IPS-NIHi7 (cell line): ENCODE measurements around the gene ABO.
"Not testable (repeated sequence)": the region's sequence is repeated elsewhere in the genome, so short reads cannot be mapped to it uniquely, and the experiment has no call there.

ENCODE experiments used
- DNase-seq: peaks from one replicate; pipeline ENCODE4 v3.0.0; 2012; ENCODE audit warnings: mixed read lengths; ENCODE audit errors: extremely low spot score

The ABO gene

DNA sequence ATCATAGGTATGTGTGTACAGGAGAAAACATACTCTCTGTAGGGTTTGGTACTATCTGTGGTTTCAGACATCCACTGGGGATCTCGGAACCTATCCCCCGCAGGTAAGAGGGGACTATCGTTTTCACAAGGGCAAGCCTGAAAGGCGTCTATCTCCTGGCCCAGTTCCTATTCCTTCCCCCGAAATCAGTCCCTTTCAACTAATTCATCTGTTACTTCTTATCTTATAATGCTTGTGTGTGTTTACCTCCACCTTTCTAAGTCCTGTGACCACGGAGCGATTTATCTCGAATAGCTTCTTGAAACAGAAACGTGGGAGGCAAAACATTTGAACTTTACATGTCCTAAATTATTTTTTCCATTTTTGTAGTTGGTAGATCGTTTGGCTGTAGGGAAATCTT, 11.4 kb downstream of the ABO start:
- no peak for DNase-seq

DNA sequence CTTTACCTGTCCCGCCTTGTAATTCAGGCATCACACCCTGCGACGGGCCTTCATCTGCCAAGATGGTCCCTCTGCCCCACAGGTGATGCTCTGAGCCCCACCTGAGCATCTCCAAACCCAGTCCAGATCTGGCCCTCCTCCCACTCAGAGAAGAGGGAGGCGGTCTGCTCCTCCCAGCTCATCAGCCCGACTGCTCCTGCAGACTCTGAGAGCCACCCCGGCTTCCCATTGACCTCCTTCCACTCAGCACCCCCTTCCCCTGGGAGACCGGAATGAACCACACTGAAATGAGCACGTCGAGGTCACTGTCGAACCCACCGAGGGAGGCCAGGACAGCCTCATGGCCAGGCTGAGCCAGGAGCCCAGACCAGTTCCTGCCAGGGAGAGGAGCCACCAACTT, 12.8 kb downstream of the ABO start:
- no peak for DNase-seq

DNA sequence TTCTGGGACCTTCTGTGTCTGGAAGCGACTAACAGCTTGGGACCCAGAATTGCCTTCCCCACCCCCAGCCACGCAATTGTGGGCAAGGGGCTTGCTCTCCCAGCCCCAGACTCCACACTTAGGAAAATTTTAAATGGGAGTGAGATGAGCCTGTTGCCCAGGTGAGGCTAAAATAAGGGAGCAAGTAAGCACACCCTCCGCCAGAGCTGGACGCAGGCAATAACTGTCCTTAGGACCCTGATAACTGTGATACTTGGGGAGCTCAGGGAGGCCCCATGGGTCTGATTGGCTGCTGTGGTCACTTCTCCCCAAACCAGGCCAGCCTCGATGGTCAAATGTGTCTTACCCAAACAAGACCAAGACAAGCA, 13.3 kb downstream of the ABO start:
- no peak for DNase-seq

DNA sequence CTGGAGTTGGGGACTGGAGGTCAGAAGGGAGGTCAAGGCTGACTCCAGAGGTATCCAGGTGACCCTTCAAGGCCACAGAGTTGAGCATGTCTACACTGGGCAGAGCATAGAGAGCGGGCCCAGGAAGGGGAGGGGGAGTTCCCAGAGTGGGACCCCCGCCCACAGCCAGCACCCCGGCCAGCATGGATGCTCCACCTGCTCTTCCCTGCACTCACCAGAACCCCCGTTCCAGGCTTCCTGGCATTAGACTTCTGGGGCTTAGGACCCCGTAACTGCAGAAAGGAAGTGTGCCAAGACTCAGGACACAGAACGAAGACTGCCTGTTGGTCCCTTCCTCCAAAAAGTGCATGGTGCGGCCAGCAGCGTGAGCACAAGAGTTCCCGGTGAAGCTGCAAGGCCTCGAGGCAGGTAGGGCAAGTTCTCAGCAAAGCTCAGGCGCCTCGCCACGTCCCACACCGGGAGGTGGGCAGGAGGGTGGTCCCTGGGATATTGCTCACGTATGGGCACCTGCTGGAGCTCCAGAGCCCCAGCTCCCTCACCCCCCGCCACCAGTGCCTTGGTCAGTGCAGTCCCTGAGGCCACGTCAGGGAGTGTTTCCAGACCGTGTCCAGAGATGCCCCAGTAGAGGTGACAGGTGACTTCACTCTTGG, 13.8 kb downstream of the ABO start:
- no peak for DNase-seq

DNA sequence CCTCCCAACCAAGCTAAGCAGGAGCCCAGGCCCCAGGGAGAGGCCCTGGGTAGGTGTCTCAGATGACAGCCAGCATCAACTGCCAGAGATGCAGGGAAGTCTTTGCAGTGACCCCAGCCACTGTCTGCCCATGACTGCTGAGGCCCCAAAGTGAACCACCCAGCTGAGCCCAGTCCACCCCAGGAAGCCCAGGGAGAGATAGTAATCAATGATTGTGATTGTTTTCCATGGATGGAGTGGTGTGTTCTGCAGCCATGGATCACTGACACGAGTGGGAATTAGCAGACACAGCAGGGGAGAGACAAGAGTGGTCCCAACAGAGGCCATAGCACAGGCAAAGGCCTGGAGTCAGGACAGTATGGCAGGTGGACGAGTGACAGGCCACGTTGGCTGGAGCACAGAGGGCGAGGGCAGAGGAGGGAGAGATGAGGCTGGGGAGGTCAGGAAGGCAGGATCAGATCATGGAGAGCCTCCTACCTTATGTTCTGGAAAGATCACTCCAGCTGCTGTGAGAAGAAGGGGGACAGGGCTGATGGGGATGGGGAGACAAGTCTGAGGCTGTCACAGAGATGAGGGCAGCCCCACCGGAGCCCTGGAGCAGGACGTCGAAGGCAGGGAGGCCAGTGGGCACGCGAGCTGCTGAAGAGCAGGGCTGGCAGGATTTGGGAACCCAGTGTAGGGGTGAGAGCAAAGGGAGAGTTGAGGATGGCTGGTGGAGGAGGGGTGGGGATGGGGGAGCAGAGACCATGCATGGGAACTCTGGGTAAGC, 14.5 kb downstream of the ABO start:
- no peak for DNase-seq

DNA sequence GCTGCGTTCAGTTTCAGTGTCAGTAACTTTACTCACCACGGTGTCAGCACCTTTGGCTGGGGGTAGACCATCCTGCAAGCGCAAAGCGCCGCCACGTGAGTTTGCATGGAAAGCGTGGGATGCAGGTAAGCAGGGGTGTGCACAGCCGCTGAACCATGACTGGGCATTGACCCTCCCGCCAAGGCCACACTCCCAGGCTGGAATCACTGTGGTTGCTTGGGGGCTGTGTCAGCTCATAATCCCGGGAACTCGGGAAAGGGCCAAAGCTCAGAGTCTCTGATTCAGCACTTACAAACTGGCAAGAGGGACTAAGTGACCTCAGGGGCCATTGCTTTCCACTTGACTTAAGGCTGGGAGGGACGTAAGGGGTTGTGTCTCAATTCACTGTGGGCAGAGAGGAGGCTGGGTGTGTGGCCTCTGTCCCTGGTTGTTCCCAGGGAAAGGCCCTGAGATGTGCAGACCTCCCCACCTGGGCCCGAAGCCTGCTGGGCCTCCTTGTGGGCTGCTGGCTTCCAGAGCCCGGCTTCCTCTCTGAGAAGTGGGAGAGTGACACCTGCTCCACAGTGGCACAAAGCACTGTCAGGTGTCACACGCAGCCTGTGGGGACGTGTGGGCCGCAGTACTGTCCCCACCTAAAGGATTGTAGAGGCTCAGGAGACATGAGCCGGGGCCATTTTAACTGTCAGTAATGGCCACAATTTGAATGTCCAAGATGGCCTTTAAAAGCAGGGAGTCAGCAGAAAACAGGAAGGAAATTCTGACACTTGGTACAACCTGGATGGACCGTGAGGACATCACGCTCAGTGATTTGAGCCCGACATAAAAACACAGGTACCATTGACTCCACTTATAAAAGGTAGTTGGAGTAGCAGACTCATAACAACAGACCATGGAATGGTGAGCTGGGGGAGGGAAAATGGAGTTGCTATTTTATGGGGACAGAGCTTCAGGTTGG, 16.7 kb downstream of the ABO start:
- no peak for DNase-seq

DNA sequence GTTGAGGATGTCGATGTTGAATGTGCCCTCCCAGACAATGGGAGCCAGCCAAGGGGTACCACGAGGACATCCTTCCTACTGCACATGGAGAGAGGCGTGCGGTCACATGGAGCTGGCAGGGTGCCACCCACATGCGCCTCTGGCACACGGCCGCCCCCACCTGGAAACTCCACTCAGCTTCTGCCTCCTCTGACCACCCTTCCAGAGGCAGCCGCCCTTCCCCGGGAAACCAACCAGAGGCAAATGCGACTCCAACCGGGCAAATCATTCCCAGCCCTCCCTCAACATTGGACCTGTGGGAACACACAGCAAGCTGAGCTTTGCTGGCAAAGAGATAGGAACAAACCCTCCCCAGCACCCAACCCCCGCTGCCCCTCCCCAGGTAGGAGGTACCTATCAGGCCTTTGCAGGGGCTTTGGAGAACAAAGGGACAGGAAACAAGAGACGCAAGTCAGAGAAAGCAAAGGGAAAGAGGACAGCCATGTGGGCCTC, 17.5 kb downstream of the ABO start:
- no peak for DNase-seq

DNA sequence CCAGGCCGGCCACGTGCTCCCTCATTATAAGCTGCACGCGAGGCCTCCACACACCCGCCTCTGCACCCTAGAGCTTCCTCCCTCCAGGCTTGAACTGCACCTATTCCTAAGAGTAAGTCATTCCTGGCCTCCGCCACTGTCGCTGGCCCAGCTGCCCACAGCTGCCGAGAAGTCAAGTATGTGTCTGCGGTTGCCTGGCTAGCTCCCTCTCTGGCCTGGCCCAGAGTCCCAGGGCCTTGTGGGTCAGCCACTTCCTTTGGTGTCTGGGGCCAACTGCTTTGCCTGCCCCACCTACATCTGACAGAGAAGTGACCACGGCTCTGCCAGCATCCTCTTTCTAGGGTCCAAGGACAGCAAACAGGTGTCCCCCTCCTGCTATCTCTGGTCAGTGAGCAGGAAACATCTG, 18.3 kb downstream of the ABO start:
- no peak for DNase-seq

DNA sequence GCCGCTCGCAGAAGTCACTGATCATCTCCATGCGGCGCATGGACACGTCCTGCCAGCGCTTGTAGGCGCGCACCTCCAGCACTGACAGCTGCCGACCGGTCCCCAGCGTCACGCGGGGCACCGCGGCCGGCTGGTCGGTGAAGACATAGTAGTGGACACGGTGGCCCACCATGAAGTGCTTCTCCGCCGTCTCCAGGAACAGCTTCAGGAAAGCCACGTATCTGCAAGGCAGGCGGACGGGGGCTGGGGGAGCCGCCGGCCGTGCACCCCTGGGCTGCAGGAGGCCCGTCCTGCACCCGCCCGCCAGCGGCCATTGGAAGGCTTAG, 18.9 kb downstream of the ABO start:
- no peak for DNase-seq

DNA sequence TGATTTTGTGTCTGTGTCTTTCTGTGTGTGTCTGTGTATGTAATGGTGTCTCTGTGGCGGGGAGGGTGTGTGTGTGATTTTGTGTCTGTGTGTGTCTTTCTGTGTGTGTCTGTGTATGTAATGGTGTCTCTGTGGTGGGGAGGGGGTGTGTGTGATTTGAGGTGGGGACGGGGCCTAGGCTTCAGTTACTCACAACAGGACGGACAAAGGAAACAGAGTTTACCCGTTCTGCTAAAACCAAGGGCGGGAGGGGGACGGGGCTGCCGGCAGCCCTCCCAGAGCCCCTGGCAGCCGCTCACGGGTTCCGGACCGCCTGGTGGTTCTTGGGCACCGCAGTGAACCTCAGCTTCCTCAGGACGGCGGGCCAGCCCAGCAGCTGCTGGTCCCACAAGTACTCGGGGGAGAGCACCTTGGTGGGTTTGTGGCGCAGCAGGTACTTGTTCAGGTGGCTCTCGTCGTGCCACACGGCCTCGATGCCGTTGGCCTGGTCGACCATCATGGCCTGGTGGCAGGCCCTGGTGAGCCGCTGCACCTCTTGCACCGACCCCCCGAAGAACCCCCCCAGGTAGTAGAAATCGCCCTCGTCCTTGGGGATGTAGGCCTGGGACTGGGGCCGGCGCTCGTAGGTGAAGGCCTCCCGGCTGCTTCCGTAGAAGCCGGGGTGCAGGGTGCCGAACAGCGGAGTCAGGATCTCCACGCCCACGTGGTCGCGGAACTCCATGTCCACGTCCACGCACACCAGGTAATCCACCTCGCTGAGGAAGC, 19.4 kb downstream of the ABO start:
- no peak for DNase-seq

DNA sequence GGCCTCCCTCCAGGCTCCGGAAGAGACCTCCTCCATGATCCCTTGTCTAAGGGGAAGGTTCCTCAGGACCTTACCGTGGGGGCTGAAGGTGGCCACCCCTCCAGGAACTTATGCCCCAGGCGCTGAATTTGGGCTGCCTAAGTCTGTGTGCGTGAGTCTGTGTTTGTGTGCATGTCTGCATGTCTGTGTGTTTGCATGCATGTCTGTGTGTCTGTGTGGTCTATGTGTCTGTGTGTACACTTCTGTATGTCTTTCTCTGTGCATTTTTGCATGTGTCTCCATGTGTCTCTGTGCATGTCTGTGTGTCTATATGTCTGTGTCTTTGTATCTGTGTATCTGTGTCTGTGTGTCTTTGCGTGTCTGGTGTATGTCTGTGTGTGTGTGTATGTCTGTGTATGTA, 20.5 kb downstream of the ABO start:
- no peak for DNase-seq

DNA sequence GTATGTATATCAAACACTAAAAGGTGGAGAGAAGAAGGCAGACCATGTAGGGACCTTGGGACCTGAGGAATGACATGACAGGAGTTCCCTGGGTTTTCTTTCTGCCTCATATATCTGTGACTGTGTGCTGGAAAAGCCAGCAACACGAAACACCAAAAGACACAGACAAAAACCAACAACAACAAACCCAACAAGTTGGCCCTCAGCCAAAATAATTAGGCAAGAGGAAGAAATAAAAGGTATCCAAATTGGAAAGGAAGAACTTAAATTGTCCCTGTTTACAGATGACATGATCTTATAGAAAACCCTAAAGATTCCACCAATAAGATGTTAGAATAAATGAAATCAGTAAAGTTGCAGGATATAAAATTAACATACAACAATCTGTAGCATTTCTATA, 21.7 kb downstream of the ABO start:
- DNase-seq, result no peak

DNA sequence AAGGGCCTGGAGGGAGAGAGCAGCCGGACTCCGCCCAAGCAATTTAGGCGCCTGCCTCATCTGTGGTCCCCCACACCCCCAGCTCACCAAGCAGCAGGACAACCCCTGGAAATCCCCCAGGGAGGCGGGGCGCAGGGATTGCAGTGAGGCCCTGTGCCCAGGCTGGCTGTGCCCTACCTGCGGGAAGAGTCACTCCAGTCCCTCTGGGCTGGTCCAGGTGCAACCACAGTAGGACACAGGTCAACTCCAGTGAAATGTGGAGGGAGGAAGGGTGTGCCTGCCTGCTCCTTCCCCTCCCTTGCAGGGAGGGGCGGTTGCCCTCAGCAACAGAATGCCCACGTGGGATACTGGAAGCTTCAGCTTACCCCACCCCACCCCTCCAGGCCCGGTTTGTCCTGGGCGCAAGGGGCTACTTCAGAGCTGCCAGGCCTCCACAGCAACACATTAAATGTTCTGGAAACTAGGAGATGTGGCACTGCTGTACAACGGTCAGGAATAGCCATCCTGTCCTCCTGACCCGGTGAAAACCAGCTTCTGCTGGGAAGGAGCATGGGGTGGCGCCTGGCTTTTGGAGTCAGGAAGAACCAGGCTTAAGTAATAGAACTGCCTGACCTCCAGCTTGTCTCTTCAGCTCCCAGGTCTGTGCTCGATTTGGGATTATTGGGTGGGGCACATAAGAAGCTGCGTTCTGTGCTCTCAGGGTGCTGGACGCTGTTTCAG, 22.5 kb downstream of the ABO start:
- DNase-seq, result no peak

DNA sequence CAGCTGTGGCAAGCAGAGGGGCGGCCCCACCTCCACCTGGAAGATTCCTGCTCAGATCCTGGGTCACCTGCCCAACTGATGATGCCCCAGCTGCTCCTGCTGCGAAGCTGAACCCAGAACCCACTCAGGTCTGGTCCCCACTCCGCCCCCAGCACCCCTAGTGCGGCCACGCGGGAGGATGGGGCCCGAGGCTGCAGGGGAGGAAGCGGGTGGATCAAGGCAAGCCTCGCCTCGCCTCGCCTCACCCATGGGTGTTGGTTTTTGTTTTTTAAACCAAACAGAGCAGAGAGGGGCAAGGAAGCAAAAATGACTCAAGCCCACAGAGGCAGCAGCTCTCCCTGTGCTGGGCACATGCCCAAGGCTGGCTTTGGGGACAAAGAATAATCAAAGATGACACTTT, 23.2 kb downstream of the ABO start:
- no peak for DNase-seq

DNA sequence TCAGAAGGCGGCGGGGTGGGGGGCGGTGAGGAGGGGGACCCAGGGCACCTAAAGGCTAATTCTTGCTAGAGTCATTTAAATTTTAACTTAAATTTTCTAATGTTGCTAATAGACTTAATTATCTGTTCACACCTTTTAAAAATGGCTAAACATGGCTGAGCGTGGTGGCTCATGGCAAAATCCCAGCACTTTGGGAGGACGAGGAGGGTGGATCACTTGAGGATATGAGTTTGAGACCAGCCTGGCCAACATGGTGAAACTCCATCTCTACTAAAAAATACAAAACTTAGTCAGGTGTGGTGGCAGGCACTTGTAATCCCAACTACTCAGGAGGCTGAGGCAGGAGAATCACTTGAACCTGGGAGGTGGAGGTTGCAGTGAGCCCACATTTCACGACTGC, 23.8 kb downstream of the ABO start:
- DNase-seq, result not testable (repeated sequence)

DNA sequence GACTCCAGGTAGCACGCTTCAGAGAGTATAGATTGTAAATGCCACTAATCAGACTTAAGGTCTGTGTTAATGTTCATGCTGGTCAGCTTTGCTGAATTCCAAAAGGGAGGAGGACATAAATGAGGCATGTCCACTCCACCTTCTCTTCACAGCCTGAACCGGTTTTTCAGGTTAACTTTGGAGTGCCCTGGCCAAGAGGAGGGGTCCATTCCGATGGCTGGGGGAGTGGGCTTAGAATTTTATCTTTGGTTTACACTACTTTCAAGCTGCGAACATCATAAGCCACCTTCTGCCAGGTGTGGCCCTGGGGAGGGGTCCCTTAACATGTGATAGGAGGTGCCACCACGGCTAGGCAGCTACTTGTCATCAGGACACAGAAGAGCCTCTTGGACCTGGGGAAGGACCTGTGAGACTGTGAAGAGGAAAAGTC, 24.2 kb downstream of the ABO start:
- no peak for DNase-seq

DNA sequence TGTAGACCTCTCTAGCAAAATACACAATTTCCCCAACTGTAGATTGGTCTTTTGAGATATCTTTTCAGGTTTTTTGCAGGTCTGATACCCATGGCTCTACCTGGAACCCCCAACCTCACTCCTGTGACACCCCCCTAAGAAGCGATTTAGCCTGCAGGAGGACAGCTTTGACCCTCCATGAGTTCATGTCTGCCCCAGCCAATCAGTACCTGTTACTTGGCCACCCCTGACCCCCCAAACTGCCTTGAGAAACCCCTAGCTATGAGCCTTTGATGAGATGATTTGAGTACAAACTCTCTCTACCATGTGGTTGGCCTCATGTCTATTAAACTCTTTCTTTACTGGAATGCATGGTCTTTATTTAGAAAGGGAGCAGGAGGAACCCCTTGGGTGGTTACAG, 25.7 kb downstream of the ABO start:
- no peak for DNase-seq

DNA sequence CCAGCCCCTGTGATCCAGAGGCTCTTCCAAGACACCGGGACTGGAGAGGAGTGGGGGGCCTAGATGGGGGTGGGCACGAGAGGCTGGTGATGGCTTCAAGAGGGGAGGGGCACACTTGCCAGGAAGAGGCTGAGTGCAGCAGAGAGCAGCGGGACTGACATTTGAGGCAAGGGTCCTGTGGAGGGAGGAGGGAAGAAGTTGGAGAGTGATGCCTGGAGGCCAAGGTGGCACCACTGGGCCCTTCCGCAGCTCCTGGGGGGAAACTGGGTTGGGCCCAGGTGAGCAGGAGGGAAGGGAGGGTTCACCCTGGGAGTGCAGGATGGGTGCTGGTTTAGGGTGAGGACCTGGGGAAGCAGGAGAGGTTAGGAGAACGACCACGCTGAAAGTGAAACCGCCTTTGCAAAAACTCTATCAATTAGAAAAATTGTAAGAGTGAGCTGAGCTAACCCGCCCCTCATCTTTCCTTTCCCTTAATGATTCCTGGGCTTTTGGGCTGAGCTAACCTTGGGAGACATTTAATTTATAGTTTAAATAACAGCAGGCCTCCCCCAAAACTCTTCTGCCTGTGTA, 26.2 kb downstream of the ABO start:
- no peak for DNase-seq

DNA sequence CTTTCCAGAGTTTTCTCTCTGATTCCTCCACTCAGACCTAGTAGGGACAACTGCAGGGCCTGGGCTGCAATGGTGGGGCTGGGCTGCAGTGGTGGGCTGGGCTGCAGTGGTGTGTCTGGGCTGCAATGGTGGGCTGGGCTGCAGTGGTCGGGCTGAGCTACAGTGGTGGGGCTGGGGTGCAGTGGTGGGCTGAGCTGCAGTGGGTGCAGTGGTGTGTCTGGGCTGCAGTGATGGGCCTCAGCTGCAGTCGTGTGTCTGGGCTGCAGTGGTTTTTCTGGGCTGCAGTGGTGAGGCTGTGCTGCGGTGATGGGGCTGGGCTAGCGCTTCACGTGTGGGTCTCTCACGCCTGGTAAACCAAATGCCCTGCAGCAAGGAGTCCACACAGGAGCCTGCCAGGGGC, 27.4 kb downstream of the ABO start:
- no peak for DNase-seq

DNA sequence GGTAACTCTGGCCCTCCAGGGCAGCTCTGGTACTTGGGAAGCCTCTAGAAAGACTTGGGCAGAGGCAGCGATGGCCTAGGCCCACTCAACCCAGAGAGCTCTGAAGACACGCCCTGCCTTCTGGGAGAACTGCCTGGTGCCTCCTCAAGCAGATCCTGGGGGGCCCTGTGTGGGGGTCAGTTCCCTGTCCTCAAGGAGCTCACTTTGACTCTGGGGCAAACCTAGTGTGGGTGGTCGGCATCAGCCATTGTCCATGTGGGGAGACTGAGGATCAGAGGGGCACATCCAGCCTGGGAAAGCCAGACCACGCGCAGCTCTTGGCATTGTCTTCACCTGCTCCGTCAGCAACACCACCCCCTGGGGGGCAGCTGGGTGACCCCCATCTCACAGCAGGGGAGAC, 28.0 kb downstream of the ABO start:
- no peak for DNase-seq

DNA sequence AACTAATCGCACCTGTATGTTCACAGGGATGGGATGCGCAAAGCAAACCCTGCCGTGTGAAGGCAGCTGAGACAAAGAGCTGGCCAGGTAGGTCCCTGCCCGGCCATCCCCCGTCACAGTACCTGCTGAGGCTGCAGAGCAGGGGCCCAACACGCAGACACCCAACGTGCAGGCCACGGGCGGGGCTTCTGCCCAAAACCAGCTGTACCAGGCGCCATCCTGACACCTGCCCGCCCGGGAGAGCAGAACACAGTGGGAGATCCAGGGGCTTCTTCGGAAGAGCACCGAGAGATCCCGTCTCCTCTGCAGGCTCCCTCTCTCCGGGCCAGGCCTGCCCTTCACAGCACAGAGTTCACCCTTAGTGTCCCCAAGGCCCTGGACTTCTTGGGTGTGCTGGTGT, 28.4 kb downstream of the ABO start:
- no peak for DNase-seq
